SKM-1 (cell line): ENCODE measurements around the gene ANKS1B.

ENCODE experiments used
- DNase-seq: peaks from one replicate; lab custom pipeline; 2025; ENCODE audit not compliant: unreplicated experiment; lab: John Stamatoyannopoulos, UW

Gene ANKS1B

GRCh38 chr12:99960311-99960710 lies 24.4 kb downstream of the ANKS1B start:
- no peak for DNase-seq

- DNase-seq = no peak
Measured at GRCh38 chr12:99959549-99960170, 25.1 kb downstream of the ANKS1B start.

- no peak for DNase-seq
Measured at GRCh38 chr12:99957866-99958466, 26.8 kb downstream of the ANKS1B start.

GRCh38 chr12:99954724-99955123 lies 30.0 kb downstream of the ANKS1B start:
- DNase-seq = no peak

GRCh38 chr12:99948370-99948769 lies 36.4 kb downstream of the ANKS1B start:
- no peak for DNase-seq

GRCh38 chr12:99946131-99946530 lies 38.6 kb downstream of the ANKS1B start:
- DNase-seq = no peak

GRCh38 chr12:99935608-99936007 lies 49.1 kb downstream of the ANKS1B start:
- no peak for DNase-seq

- DNase-seq = no peak
Measured at GRCh38 chr12:99926511-99927169, 58.1 kb downstream of the ANKS1B start.

GRCh38 chr12:99920353-99920960 lies 64.3 kb downstream of the ANKS1B start:
- no peak for DNase-seq

- no peak for DNase-seq
Measured at GRCh38 chr12:99917711-99918402, 66.9 kb downstream of the ANKS1B start.

GRCh38 chr12:99916555-99916954 lies 68.2 kb downstream of the ANKS1B start:
- DNase-seq = no peak

GRCh38 chr12:99915251-99916082 lies 69.3 kb downstream of the ANKS1B start:
- no peak for DNase-seq

GRCh38 chr12:99914206-99914605 lies 70.5 kb downstream of the ANKS1B start:
- DNase-seq = no peak

- no peak for DNase-seq
Measured at GRCh38 chr12:99911967-99912366, 72.8 kb downstream of the ANKS1B start.

GRCh38 chr12:99911081-99911480 lies 73.7 kb downstream of the ANKS1B start:
- no peak for DNase-seq

GRCh38 chr12:99910342-99910741 lies 74.4 kb downstream of the ANKS1B start:
- DNase-seq = no peak

- DNase-seq = no peak
Measured at GRCh38 chr12:99906786-99907579, 77.8 kb downstream of the ANKS1B start.

GRCh38 chr12:99901181-99901580 lies 83.6 kb downstream of the ANKS1B start:
- DNase-seq = no peak

GRCh38 chr12:99898645-99899044 lies 86.1 kb downstream of the ANKS1B start:
- DNase-seq = no peak

GRCh38 chr12:99879439-99879838 lies 105.3 kb downstream of the ANKS1B start:
- no peak for DNase-seq
